ENCODE data around the gene PFN2. TPM values are rescaled to one million over a fixed set of nuclear protein-coding genes. Genes with fewer than 3 reads are reported as not detected.

The PFN2 gene
- total and polyA plus RNA-seq, 7 donors, result 33.7 to 62.4 (median 52.5) TPM

DNA sequence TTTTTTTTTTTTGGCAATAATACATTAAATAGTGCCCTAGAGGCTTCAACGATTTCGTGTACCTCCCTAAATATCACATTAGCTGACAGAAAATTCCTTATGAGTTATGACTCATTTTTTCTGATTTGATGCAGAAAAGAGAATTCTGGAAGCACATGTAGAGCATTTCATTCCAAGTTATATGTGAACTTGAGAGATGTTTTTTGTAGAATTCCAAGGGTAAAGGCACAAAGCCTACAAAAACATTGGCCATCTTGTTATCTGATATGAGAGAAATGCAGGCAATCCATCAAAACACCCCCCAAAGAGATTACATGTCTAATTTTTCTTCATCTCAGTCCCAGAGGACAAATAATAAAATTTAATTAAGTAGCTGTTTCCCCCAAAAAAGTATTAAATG, 6.7 kb upstream of the PFN2 start:
- H3K36me3 ChIP-seq, result no peaks in the 10 kb centered on the region
- H3K9me3 ChIP-seq, result no peaks in the 10 kb centered on the region
- 81 to 89% methylated on average over 2 of the region's 2 CpGs for WGBS, 2 donors
- no peak overlapping the region for H3K27ac ChIP-seq
- H3K4me3 ChIP-seq, result no peak overlapping the region
- peaks cover 0 to under 1% (median 0%) of the 10 kb centered on the region in 4 donors for H3K4me1 ChIP-seq
- no peak for DNase-seq
- H3K27me3 ChIP-seq, result no peaks in the 10 kb centered on the region
- intact Hi-C loops (cut with DNase I), result no loop called here
- no peak for TF ChIP-seq EP300 (IDR thresholded peaks at IDR 0.05)
- no peak for TF ChIP-seq POLR2A (IDR thresholded peaks at IDR 0.05)
- TF ChIP-seq, protein P1, sequence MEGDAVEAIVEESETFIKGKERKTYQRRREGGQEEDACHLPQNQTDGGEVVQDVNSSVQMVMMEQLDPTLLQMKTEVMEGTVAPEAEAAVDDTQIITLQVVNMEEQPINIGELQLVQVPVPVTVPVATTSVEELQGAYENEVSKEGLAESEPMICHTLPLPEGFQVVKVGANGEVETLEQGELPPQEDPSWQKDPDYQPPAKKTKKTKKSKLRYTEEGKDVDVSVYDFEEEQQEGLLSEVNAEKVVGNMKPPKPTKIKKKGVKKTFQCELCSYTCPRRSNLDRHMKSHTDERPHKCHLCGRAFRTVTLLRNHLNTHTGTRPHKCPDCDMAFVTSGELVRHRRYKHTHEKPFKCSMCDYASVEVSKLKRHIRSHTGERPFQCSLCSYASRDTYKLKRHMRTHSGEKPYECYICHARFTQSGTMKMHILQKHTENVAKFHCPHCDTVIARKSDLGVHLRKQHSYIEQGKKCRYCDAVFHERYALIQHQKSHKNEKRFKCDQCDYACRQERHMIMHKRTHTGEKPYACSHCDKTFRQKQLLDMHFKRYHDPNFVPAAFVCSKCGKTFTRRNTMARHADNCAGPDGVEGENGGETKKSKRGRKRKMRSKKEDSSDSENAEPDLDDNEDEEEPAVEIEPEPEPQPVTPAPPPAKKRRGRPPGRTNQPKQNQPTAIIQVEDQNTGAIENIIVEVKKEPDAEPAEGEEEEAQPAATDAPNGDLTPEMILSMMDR (IDR thresholded peaks at IDR 0.05), result no peak
- TF ChIP-seq POLR2AphosphoS5 (IDR thresholded peaks at IDR 0.05), result no peak

DNA sequence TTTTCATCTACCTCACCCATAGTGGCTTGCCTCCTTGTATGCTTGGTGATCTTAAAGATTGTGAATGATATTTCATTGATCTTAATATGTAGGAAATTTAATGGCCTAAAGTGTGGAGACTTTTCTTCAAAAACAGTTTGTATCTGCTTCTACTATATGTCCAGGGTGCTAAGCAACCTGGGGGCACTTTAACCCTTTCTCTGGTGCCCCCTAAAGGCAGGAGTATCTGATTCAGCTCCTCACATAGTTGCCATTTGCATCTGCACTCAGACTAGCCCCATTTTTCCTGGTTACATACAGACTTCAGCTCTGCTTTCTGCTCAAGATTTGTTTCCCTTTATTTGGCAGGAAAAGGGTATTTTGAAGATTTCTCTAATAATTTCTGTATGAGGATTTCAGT, 5.2 kb upstream of the PFN2 start:
- no peak overlapping the region for H3K27ac ChIP-seq
- no peaks in the 10 kb centered on the region for H3K27me3 ChIP-seq
- TF ChIP-seq POLR2AphosphoS5 (IDR thresholded peaks at IDR 0.05), result no peak
- TF ChIP-seq POLR2A (IDR thresholded peaks at IDR 0.05), result no peak
- TF ChIP-seq, protein P1 (IDR thresholded peaks at IDR 0.05), result no peak
- TF ChIP-seq EP300 (IDR thresholded peaks at IDR 0.05), result no peak
- no peaks in the 10 kb centered on the region for H3K36me3 ChIP-seq
- no peaks in the 10 kb centered on the region for H3K9me3 ChIP-seq
- H3K4me1 ChIP-seq, result peaks cover 0 to 7% (median 6%) of the 10 kb centered on the region in 4 donors
- intact Hi-C loops (cut with DNase I), result no loop called here
- no peak overlapping the region for H3K4me3 ChIP-seq
- DNase-seq, result no peak

- peak; percentile 75 for DNase-seq
- intact Hi-C loops (cut with DNase I), result loop anchor here (2.0 to 5.0 kb wide), 3 partner anchors 111 to 576 kb away; partner anchors contain the start of genes EIF2A, SERP1 and TSC22D2
- peaks cover 0 to under 1% (median 0%) of the 10 kb centered on the region in 4 donors for H3K36me3 ChIP-seq
These were observed 844 bp upstream of the PFN2 start for GRCh38 chr3:149971403-149972075.

DNA sequence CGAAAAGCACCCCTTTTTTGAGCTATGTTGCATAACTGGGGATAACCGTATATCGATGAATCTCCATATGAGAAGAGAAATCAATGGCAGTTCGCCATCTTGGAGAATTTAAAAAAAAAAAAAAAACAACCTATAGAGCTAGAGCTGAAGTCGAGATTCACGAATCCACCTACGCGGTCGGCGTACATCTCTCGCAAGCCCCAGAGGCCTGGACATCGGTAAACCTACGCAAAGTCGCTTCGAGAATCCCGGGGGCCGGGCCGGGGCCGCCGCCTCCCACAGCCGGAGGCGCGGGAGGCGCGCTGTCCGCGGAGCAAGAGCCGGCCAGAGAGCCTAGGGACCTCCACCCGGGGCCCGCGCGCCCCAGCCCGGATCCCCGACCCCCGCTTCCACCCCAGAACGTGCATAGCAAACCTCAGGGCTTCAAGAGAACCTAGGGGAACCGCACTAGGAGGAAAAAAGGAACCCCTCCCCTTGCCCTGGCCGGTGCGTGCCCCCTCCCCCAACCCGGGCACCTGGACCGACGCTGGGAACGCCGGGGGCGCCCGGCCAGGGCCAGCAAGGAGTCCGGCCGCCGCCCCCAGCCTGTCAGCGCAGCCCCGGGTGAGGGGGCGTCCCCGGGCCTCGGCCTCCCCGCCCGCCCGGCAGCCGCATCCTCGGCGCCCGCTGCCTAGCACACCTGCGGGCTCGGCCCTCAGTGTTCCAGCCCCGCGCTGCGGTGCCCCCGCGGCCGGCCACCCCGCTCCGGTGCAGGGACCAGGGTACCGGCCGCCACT, 567 bp downstream of the PFN2 start:
- TF ChIP-seq POLR2A (IDR thresholded peaks at IDR 0.05) (peak in 1 of 2 donors; percentile 41), POLR2AphosphoS5 (IDR thresholded peaks at IDR 0.05) (peak in 2 of 4 donors; percentile 16 to 48), EP300 (IDR thresholded peaks at IDR 0.05) (no peak)
- TF ChIP-seq, protein P1 (IDR thresholded peaks at IDR 0.05), result no peak
- H3K27ac ChIP-seq, result peak overlapping the region; percentile 92 to 98 (median 97)
- H3K9me3 ChIP-seq, result no peaks in the 10 kb centered on the region
- peak overlapping the region; percentile 79 to 98 (median 86) for H3K4me3 ChIP-seq
- intact Hi-C loops (cut with DNase I), result loop anchor here (1.0 to 5.0 kb wide), 5 partner anchors 113 to 577 kb away; partner anchors contain the start of genes EIF2A, SERP1 and TSC22D2
- no peaks in the 10 kb centered on the region for H3K27me3 ChIP-seq
- peaks cover 0 to 10% (median 0%) of the 10 kb centered on the region in 4 donors for H3K36me3 ChIP-seq
- 1% methylated on average over 73 of the region's 73 CpGs for WGBS, 2 donors
- peak; percentile 94 for DNase-seq
- peaks cover 0 to 47% (median 25%) of the 10 kb centered on the region in 4 donors for H3K4me1 ChIP-seq

More at GRCh38 chr3:149971403-149972075, 844 bp upstream of the PFN2 start:
- Histone ChIP-seq H3K9me3 (no peaks in the 10 kb centered on the region), H3K4me1 (peaks cover 0 to 39% (median 22%) of the 10 kb centered on the region in 4 donors), H3K27ac (peak overlapping the region; percentile 92 to 98 (median 97)), H3K4me3 (peak overlapping the region; percentile 79 to 98 (median 86)), H3K27me3 (no peaks in the 10 kb centered on the region)
- WGBS, 2 donors, result 0 to 1% methylated on average over 42 of the region's 42 CpGs
- TF ChIP-seq POLR2A (IDR thresholded peaks at IDR 0.05) (no peak), EP300 (IDR thresholded peaks at IDR 0.05) (no peak), POLR2AphosphoS5 (IDR thresholded peaks at IDR 0.05) (no peak)
- TF ChIP-seq, protein P1 (IDR thresholded peaks at IDR 0.05), result no peak

Measured in sigmoid colon (tissue), 7 donors.